Endodermal cell (in vitro differentiated cells): Measurements from ENCODE around the gene IL21. TPM values are rescaled to one million over a fixed set of nuclear protein-coding genes. Genes with fewer than 3 reads are reported as not detected.
"Not testable (repeated sequence)": the region's sequence is repeated elsewhere in the genome, so short reads cannot be mapped to it uniquely, and the experiment has no call there.

Experiments used
- DNase-seq: peaks from one replicate; pipeline ENCODE4 v3.0.0-alpha.2; 2017
- H3K27ac ChIP-seq: 2 replicates; pipeline ENCODE4 v1.5.1; 2013; ENCODE audit warnings: mild to moderate bottlenecking, low read depth, low read length, moderate library complexity
- H3K27me3 ChIP-seq: 2 replicates; pipeline ENCODE4 v1.6.1; 2013; ENCODE audit warnings: mild to moderate bottlenecking, low read length, moderate library complexity; ENCODE audit not compliant: insufficient read depth, control insufficient read depth, poor library complexity, severe bottlenecking
- H3K36me3 ChIP-seq: 2 replicates; pipeline ENCODE4 v1.7.0; 2013; ENCODE audit warnings: mild to moderate bottlenecking, low read length, moderate library complexity; ENCODE audit not compliant: control insufficient read depth, insufficient read depth
- H3K4me1 ChIP-seq: one replicate; pipeline ENCODE4 v1.7.0; 2013; ENCODE audit warnings: low read length; ENCODE audit not compliant: control insufficient read depth, insufficient read depth
- H3K4me3 ChIP-seq: 2 replicates; pipeline ENCODE4 v1.5.1; 2013; ENCODE audit warnings: mild to moderate bottlenecking, low read length, moderate library complexity
- H3K9ac ChIP-seq: 2 replicates; pipeline ENCODE4 v1.6.1; 2013; ENCODE audit warnings: mild to moderate bottlenecking, low read length, moderate library complexity; ENCODE audit not compliant: poor library complexity, severe bottlenecking; ENCODE audit errors: extremely low read depth
- H3K9me3 ChIP-seq: 2 replicates; pipeline ENCODE4 v1.6.1; 2013; ENCODE audit warnings: mild to moderate bottlenecking, low read length, moderate library complexity; ENCODE audit not compliant: control insufficient read depth
- H3K27ac Mint-ChIP-seq: 2 replicates; pipeline ENCODE4 v1.8.0; 2020; ENCODE audit warnings: mixed read lengths
- H3K27me3 Mint-ChIP-seq: 2 replicates; pipeline ENCODE4 v1.8.0; 2021; ENCODE audit warnings: mild to moderate bottlenecking, mixed read lengths; ENCODE audit not compliant: insufficient read depth
- H3K36me3 Mint-ChIP-seq: 2 replicates; pipeline ENCODE4 v1.8.0; 2020; ENCODE audit warnings: low read depth, mixed read lengths
- H3K4me1 Mint-ChIP-seq: 2 replicates; pipeline ENCODE4 v1.8.0; 2020; ENCODE audit warnings: mixed read lengths
- H3K4me3 Mint-ChIP-seq: 2 replicates; pipeline ENCODE4 v1.8.0; 2020; ENCODE audit warnings: mild to moderate bottlenecking, moderate library complexity, mixed read lengths
- H3K9me3 Mint-ChIP-seq: 2 replicates; pipeline ENCODE4 v1.8.0; 2020; ENCODE audit warnings: mild to moderate bottlenecking, mixed read lengths
- CTCF ChIP-seq: fragments of 200-600 bp; sonication (generic); conservative IDR thresholded peaks from 2 replicates; pipeline ENCODE4 v1.5.0; 2021; ENCODE audit warnings: antibody characterized with exemption, mild to moderate bottlenecking
- WGBS, 2 experiments: methylation state at CpG; one replicate each; pipeline versions ENCODE4 v1.1.5 to v1.1.7; 2013; ENCODE audit warnings: missing lambda C conversion rate in 2 of 2, mixed read lengths in 1 of 2; ENCODE audit not compliant: insufficient coverage in 1 of 2, insufficient read length in 1 of 2; 5-methylcytosine and 5-hydroxymethylcytosine counted together
- total RNA-seq, 2 donors: library from RNA; stranded (reverse); fragmentation: NEBNext Ultra II Directional in 1 of 2; extraction: Animal tissue kit (Norgen Biotek cat#: 25700) in 1 of 2; gene quantifications; 2 replicates in 1 of 2; 3 replicates in 1 of 2; pipeline ENCODE4 v1.2.1, GENCODE V29; 2021

IL21 gene
- total RNA-seq, 2 donors from 2014 or later: not detected

GRCh38 chr4:122658818-122659295 is 38.0 kb upstream of the IL21 start:
- no peak overlapping the region for H3K4me3 ChIP-seq
- no peaks in the 10 kb centered on the region for H3K36me3 ChIP-seq
- WGBS, 2 experiments: 93 to 100% methylated on average over 1 of the region's 1 CpG
- H3K27me3 Mint-ChIP-seq: no peaks in the 10 kb centered on the region
- H3K36me3 Mint-ChIP-seq: no peaks in the 10 kb centered on the region
- H3K9me3 Mint-ChIP-seq: no peaks in the 10 kb centered on the region
- H3K9ac ChIP-seq: no peak overlapping the region
- TF ChIP-seq CTCF: no peak
- no peaks in the 10 kb centered on the region for H3K27me3 ChIP-seq
- no peak overlapping the region for H3K27ac Mint-ChIP-seq
- DNase-seq: no peak
- no peak overlapping the region for H3K27ac ChIP-seq
- peaks cover 16% of the 10 kb centered on the region for H3K4me1 Mint-ChIP-seq
- H3K4me3 Mint-ChIP-seq: no peak overlapping the region
- no peaks in the 10 kb centered on the region for H3K9me3 ChIP-seq
- peaks cover 4% of the 10 kb centered on the region for H3K4me1 ChIP-seq

- Mint-ChIP-seq H3K4me3 (no peak overlapping the region), H3K36me3 (no peaks in the 10 kb centered on the region), H3K9me3 (no peaks in the 10 kb centered on the region), H3K4me1 (peaks cover 15% of the 10 kb centered on the region), H3K27ac (no peak overlapping the region), H3K27me3 (no peaks in the 10 kb centered on the region)
- H3K27me3 ChIP-seq: no peaks in the 10 kb centered on the region
- no peak for TF ChIP-seq CTCF
- H3K4me1 ChIP-seq: no peaks in the 10 kb centered on the region
- no peaks in the 10 kb centered on the region for H3K36me3 ChIP-seq
- 95 to 100% methylated on average over 2 of the region's 2 CpGs for WGBS, 2 experiments
- H3K9ac ChIP-seq: no peak overlapping the region
- no peak overlapping the region for H3K4me3 ChIP-seq
- DNase-seq: no peak
- H3K9me3 ChIP-seq: no peaks in the 10 kb centered on the region
- no peak overlapping the region for H3K27ac ChIP-seq
Observed at GRCh38 chr4:122658377-122658776, 37.5 kb upstream of the IL21 start.

GRCh38 chr4:122657553-122657952 is 36.7 kb upstream of the IL21 start:
- Histone ChIP-seq H3K4me1 (no peaks in the 10 kb centered on the region), H3K9ac (no peak overlapping the region), H3K27me3 (no peaks in the 10 kb centered on the region), H3K36me3 (no peaks in the 10 kb centered on the region), H3K4me3 (no peak overlapping the region), H3K9me3 (no peaks in the 10 kb centered on the region), H3K27ac (no peak overlapping the region)
- DNase-seq: no peak
- H3K27me3 Mint-ChIP-seq: no peaks in the 10 kb centered on the region
- TF ChIP-seq CTCF: no peak
- H3K27ac Mint-ChIP-seq: no peak overlapping the region
- no peaks in the 10 kb centered on the region for H3K36me3 Mint-ChIP-seq
- 93% methylated on average over 1 of the region's 1 CpG; no CpG with 5 or more reads in 1 of the 2 experiments for WGBS, 2 experiments
- peaks cover 9% of the 10 kb centered on the region for H3K4me1 Mint-ChIP-seq
- H3K9me3 Mint-ChIP-seq: no peaks in the 10 kb centered on the region
- H3K4me3 Mint-ChIP-seq: no peak overlapping the region

- not testable (repeated sequence) for H3K27me3 ChIP-seq, DNase-seq
- 50 to 68% methylated on average over 2 to 4 of the region's 5 CpGs for WGBS, 2 experiments
Observed at GRCh38 chr4:122656583-122656982, 35.7 kb upstream of the IL21 start.

More at GRCh38 chr4:122656583-122656982, 35.7 kb upstream of the IL21 start:
- not testable (repeated sequence) for H3K4me3 ChIP-seq, H3K4me3 Mint-ChIP-seq, H3K4me1 ChIP-seq, H3K36me3 Mint-ChIP-seq, H3K27me3 Mint-ChIP-seq, H3K9me3 ChIP-seq, H3K27ac ChIP-seq, H3K9ac ChIP-seq, H3K4me1 Mint-ChIP-seq, H3K9me3 Mint-ChIP-seq, H3K36me3 ChIP-seq, H3K27ac Mint-ChIP-seq
